Measurements from ENCODE around the gene CFAP47. TPM values are rescaled to one million over a fixed set of nuclear protein-coding genes. Genes with fewer than 3 reads are reported as not detected.
A peak's percentile ranks its signal among the peaks of the same experiment; 100 is the strongest.
"Not testable (repeated sequence)": the region's sequence is repeated elsewhere in the genome, so short reads cannot be mapped to it uniquely, and the experiment has no call there.

Gene CFAP47
- 0.19 TPM in 1 of 2 replicates, not detected in the other for total RNA-seq (2014; rRNA removed; shearing (Covaris generic))
- polyA plus RNA-seq (2015; cell fraction: cytosol; rRNA removed): not detected in 2 replicates
- not detected in 2 replicates for polyA plus RNA-seq (2015; cell fraction: nucleus; rRNA removed)

- peak; percentile 1 for DNase-seq (ENCODE audit: low read depth, low spot score)
These were observed at the start of gene CFAP47 for GRCh38 chrX:35919536-35920309. TSS of gene CFAP47 (plus strand) at chrX:35919734. CDS start at chrX:35919800, 66 bp downstream.

GRCh38 chrX:35880601-35881000 lies 38.9 kb upstream of the CFAP47 start:
- DNase-seq (ENCODE audit: low read depth, low spot score): no peak
- in situ Hi-C loops (cut with HindIII; ENCODE audit: low pct_unique_long_range_greater_than_20kb, low sequenced_read_pairs): no loop called here

More at GRCh38 chrX:35919536-35920309, at the start of gene CFAP47:
- in situ Hi-C loops (cut with HindIII; ENCODE audit: low pct_unique_long_range_greater_than_20kb, low sequenced_read_pairs): no loop called here

DNA sequence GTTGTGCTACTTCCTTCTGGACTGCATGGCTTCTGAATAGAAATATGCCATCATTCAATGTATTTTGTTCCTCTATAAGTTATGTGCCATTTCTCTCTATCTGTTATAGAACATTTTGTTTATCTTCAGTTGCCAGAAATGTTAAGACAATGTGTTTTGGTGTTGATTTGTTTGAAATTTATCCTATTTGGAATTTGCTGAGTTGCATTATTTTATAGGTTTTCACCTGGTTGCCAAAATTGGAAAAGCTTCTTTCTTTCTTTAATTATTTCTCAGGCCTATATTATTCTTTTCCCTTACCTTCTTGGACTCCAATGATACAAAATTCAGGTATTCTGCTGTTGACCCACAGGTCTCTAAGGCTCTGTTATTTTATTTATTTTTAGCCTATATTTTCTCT lies 33.4 kb upstream of the CFAP47 start:
- DNase-seq (ENCODE audit: low read depth, low spot score): no peak
- in situ Hi-C loops (cut with HindIII; ENCODE audit: low pct_unique_long_range_greater_than_20kb, low sequenced_read_pairs): no loop called here

- in situ Hi-C loops (cut with HindIII; ENCODE audit: low pct_unique_long_range_greater_than_20kb, low sequenced_read_pairs): no loop called here
- DNase-seq (ENCODE audit: low read depth, low spot score): peak; percentile 79
These were observed 28.8 kb upstream of the CFAP47 start for GRCh38 chrX:35890699-35891098.

GRCh38 chrX:35986816-35987215 lies 67.3 kb downstream of the CFAP47 start:
- in situ Hi-C loops (cut with HindIII; ENCODE audit: low pct_unique_long_range_greater_than_20kb, low sequenced_read_pairs); DNase-seq (ENCODE audit: low read depth, low spot score): not testable (repeated sequence)

DNA sequence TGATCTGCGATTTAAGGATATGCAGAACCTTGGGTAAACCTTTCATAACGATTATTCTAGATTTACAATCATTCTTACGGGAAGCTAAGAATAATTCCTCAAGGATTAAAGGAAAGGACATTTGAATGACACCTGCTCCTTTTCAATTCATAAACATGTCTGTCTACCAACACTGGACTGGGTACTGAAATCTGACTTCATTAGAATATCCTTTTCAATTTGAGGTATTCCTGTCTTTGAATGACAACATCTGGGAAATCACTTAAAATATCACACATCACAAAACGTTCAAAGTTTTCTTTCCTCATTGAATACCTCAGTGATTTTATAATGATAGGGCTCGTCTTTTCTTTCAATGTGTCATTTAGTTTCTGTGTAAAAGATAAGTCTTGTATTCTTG lies 87.7 kb downstream of the CFAP47 start:
- DNase-seq (ENCODE audit: low read depth, low spot score): no peak
- in situ Hi-C loops (cut with HindIII; ENCODE audit: low pct_unique_long_range_greater_than_20kb, low sequenced_read_pairs): no loop called here

DNA sequence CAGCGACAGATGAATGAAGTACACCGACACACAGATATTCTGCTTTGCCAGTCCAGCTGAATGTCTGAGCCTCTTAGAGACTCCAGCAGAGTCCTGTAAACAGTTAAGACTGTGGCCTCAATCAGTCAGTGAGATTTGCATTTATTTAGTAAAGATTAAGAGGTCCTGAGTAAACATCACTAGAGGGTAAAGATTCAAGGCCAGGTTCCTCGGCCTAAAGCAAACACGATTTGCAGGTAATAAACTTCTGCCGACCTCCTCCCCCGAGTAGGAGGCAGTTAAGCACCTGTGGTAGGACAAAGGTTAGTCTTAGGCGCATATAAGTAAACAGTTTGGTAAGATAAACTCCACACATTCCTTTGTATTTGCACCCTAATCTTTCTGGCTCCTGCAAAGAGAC lies 99.6 kb downstream of the CFAP47 start:
- in situ Hi-C loops (cut with HindIII; ENCODE audit: low pct_unique_long_range_greater_than_20kb, low sequenced_read_pairs): no loop called here
- DNase-seq (ENCODE audit: low read depth, low spot score): no peak

DNA sequence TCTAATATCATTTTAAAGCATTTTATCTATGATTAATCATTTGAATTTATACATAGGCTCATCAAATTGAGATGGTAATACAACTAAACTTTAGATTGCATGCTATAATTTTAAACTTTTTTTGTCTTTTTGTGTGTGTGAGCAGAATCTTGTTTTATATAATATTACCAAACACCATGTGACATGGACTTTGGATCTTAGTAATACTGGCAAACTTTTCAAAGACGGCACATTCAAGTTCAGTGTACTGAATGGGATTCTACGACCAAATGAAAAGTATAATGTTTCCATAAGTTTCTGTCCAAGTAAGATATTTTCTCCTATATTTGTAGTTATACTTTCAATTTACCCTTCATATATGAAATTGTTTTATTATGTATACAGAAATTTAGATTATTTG lies 116.0 kb downstream of the CFAP47 start:
- in situ Hi-C loops (cut with HindIII; ENCODE audit: low pct_unique_long_range_greater_than_20kb, low sequenced_read_pairs): no loop called here
- no peak for DNase-seq (ENCODE audit: low read depth, low spot score)

DNA sequence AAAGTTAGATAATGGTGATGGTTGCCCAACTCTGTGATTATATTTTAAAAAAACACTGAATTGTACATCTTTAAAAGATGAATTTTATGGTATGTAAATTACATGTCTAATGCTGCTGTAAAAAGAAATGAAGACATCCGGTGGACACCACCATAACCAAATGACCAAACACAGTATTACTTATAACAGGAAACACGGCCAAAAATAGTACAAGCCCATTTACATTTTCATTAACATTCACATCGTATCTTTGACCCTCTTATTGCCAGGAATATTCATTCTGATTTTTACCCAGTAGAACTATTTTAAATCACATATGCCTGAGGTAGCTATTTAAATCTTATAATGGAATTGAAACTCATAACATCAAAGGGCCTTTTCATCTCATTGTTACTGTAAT lies 143.2 kb downstream of the CFAP47 start:
- DNase-seq (ENCODE audit: low read depth, low spot score): no peak
- in situ Hi-C loops (cut with HindIII; ENCODE audit: low pct_unique_long_range_greater_than_20kb, low sequenced_read_pairs): no loop called here

DNA sequence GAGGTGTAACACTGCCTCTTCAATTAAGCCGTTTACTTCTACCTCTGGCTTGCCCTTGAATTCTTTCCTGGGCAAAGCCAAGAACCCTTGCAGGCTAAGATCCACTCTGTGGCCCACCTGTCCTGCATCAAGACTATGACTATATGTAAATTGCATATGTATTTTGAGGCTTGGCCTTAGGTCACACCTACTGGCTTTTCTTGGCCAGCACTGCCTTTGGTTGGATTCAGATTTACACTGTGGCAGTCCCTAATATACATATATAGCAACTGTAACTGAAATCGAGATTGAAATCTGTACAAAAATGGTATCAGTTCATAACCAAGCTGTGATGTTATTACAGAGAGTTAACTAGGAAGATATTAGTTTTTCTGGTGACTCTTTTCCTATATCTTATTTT lies 151.5 kb downstream of the CFAP47 start:
- no peak for DNase-seq (ENCODE audit: low read depth, low spot score)
- in situ Hi-C loops (cut with HindIII; ENCODE audit: low pct_unique_long_range_greater_than_20kb, low sequenced_read_pairs): no loop called here

DNA sequence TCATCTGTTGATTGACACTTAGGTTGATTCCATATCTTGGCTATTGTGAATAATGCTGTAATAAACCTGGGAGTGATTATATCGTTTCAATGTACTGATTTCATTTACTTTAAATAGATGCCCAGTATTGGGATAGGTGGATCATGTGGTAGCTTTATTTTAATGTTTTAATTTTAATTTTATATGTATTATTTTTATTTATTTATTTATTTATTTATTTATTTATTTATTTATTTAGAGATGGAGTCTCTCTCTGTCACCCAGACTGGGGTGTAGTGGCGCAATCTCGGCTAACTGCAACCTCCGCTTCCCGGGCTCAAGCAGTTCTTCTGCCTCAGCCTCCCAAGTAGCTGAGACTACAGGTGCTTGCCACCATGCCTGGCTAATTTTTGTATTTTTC lies 155.5 kb downstream of the CFAP47 start:
- in situ Hi-C loops (cut with HindIII; ENCODE audit: low pct_unique_long_range_greater_than_20kb, low sequenced_read_pairs); DNase-seq (ENCODE audit: low read depth, low spot score): not testable (repeated sequence)

DNA sequence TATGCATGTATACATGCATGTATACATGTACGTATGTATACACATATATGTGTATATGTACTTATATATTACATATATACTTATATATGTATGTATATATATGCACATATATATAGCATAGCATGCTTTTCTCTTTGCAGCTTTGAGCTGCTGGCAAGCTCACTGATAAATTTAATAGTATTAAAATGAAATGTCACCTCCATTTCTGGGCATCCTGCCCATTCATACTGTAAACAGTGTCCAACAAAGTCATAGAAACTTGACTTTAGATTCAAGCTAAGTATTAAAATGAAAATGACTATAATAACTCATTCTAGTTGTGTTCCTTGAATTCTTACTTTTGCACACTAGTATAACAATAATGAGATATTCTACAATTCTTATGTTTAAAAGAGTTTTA lies 163.7 kb downstream of the CFAP47 start:
- no peak for DNase-seq (ENCODE audit: low read depth, low spot score)
- in situ Hi-C loops (cut with HindIII; ENCODE audit: low pct_unique_long_range_greater_than_20kb, low sequenced_read_pairs): no loop called here

DNA sequence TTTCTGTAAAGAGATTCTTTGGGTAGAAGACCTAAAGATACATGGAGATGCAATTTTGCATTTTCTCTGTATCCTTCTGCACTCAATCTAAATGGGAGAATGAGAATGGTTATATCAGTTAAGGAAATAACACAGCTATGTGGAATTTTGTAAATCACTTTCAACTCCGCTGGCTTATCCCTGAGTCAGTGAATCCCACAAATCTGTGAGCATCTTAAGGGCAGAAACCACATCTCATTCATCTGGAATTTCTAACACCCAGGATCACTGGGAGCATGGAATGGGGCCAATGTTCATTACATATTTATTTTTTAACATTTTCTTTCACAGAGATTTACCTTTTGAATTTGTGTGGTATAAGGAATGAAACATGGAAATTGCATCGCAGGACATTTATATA lies 167.8 kb downstream of the CFAP47 start:
- in situ Hi-C loops (cut with HindIII; ENCODE audit: low pct_unique_long_range_greater_than_20kb, low sequenced_read_pairs): no loop called here
- no peak for DNase-seq (ENCODE audit: low read depth, low spot score)

DNA sequence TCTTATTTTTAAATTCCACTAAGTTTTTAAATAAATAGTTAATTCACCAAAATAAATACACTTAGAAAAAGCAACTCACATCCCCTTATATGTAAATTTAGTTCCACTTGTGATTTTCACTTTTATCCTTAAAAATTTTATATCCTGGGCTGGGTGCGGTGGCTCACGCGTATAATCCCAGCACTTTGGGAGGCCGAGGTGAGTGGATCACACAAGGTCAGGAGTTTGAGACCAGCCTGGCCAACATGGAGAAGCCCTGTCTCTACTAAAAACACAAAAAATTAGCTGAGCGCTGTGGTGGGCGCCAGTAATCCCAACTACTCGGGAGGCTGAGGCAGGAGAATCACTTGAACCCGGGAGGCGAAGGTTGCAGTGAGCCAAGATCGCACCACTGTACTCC lies 169.4 kb downstream of the CFAP47 start:
- in situ Hi-C loops (cut with HindIII; ENCODE audit: low pct_unique_long_range_greater_than_20kb, low sequenced_read_pairs); DNase-seq (ENCODE audit: low read depth, low spot score): not testable (repeated sequence)

DNA sequence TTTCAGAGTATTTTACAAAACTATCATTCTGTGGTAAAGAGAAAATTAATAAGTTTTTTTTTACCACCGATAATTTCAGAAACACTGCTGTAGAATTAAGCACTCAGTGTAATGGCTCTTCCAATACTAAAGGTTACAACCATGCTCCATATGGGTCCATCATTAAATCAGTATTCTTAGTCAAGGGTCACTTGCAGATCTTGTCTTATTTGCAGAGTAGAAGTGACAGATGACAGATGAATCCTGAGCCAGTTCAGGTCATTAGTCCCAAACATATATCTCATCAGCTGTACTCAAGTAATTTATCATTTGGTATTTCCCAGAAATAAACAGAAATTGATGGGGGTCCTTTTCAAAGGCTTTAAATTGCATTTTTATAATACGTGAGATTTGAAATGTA lies 182.9 kb downstream of the CFAP47 start:
- in situ Hi-C loops (cut with HindIII; ENCODE audit: low pct_unique_long_range_greater_than_20kb, low sequenced_read_pairs): no loop called here
- DNase-seq (ENCODE audit: low read depth, low spot score): no peak

DNA sequence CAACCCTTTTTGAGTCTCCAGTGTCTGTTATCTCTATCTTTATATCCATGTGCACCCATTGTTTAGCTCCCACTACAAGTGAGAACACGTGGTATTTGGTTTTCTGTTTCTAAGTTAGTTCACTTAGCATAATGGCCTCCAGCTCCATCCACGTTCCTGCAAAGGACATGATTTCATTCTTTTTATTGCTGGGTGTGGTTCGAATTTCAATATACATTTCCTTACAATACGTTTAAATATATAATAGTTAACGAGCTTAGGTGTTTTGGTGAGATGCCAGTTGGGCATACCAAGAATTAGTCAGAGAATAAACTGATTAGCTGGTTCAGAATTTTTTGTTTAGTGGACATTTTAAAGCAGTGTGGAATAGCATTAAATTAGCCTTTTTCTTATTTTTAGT lies 196.7 kb downstream of the CFAP47 start:
- no peak for DNase-seq (ENCODE audit: low read depth, low spot score)
- in situ Hi-C loops (cut with HindIII; ENCODE audit: low pct_unique_long_range_greater_than_20kb, low sequenced_read_pairs): no loop called here

- in situ Hi-C loops (cut with HindIII; ENCODE audit: low pct_unique_long_range_greater_than_20kb, low sequenced_read_pairs): no loop called here
- no peak for DNase-seq (ENCODE audit: low read depth, low spot score)
These were observed 239.7 kb downstream of the CFAP47 start for GRCh38 chrX:36159254-36159653.

DNA sequence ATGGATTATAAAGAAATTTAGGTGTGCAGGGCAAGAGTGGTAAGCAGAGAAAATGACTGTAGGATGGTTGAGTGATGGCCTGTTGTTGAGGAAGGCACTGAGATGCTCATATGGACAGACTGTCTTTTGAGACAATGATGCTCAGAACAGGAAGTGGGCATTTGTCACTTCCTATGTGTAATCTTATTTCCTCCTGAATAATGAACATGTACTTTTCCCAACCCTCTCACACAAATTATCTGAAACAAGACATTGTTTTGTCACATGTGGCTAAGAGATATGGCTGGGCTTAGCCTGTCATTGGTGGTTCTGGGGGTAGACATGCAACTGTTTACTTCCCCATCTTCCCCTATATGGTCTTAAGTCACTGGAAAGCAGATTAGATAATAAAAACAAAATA lies 240.5 kb downstream of the CFAP47 start:
- no peak for DNase-seq (ENCODE audit: low read depth, low spot score)
- in situ Hi-C loops (cut with HindIII; ENCODE audit: low pct_unique_long_range_greater_than_20kb, low sequenced_read_pairs): no loop called here

DNA sequence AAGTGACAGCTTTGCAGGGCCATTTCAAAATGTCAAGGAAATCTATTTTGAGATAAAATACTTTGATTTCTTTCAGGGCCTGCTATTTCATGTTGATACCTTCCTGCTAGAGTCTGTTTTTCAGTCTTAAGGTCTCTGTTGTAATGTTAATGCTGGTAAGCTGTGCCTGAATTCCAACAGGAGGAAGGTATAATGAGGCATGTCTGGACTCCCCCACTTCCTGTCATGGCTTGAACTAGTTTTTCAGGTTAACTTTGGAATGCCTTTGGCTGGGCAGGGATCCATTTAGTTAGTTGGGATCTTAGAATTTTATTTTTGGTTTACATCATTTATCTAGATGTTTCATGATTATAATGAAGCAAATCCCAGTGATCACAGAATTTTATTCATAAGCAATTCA lies 279.0 kb downstream of the CFAP47 start:
- in situ Hi-C loops (cut with HindIII; ENCODE audit: low pct_unique_long_range_greater_than_20kb, low sequenced_read_pairs): no loop called here

More for the DNA sequence above, 279.0 kb downstream of the CFAP47 start:
- no peak for DNase-seq (ENCODE audit: low read depth, low spot score)

Data from SK-MEL-5 (cell line).